Pancreas (tissue), 10 donors: ENCODE measurements around the gene AIF1. TPM values are rescaled to one million over a fixed set of nuclear protein-coding genes. Genes with fewer than 3 reads are reported as not detected.

ENCODE experiments used
- ATAC-seq, 4 donors: fragments of 200-7000 bp; cut with Tn5 transposase; one replicate each; pipeline versions ENCODE4 v1.8.0 to v1.9.1; 2020; ENCODE audit warnings: mild to moderate bottlenecking in 4 of 4, moderate library complexity in 4 of 4
- DNase-seq, 6 donors: peaks; one replicate each; pipeline ENCODE4 v3.0.0-alpha.2; 2020
- FAIRE-seq: peaks from 2 replicates; lab custom pipeline; 2012; peaks lifted over from hg19 to GRCh38; lab: Jason Lieb, UNC
- H3K27ac ChIP-seq, 4 donors: fragments of 200-600 bp; sonication (generic); 1 replicate in 3 of 4; 2 replicates in 1 of 4; pipeline versions ENCODE4 v1.5.0 to v1.8.0; 2020
- H3K27me3 ChIP-seq, 4 donors: fragments of 200-600 bp; one replicate each; pipeline ENCODE4 v1.8.0; 2021
- H3K36me3 ChIP-seq, 3 donors: fragments of 200-600 bp; sonication (generic) in 1 of 3; one replicate each; pipeline versions ENCODE4 v1.5.0 to v1.8.0; 2020 to 2021
- H3K4me1 ChIP-seq, 3 donors: fragments of 200-600 bp; one replicate each; pipeline ENCODE4 v1.8.0; 2021
- H3K4me3 ChIP-seq, 4 donors: fragments of 200-600 bp; sonication (generic) in 2 of 4; one replicate each; pipeline versions ENCODE4 v1.5.0 to v1.8.0; 2020 to 2021
- H3K9me3 ChIP-seq, 4 donors: fragments of 200-600 bp; one replicate each; pipeline ENCODE4 v1.8.0; 2021
- CTCF ChIP-seq, 4 donors: fragments of 200-600 bp; sonication (generic) in 3 of 4; IDR thresholded peaks; one replicate each; pipeline versions ENCODE4 v1.5.0 to v1.8.0; 2021; ENCODE audit warnings: antibody characterized with exemption in 4 of 4
- WGBS, 2 donors: extraction: QIAGEN DNeasy Blood & Tissue Kit; methylation state at CpG; one replicate each; pipeline ENCODE4 v1.1.7; 2013; 5-methylcytosine and 5-hydroxymethylcytosine counted together
- intact Hi-C, 3 donors: fragments of 100-400 bp; cut with DNase I; formaldehyde crosslinking; loops; one replicate each; pipeline versions ENCODE4 v1.11.1 to v1.14.2; 2022
- polyA plus RNA-seq, 2 donors: library from polyadenylated mRNA; stranded (reverse); fragments of 200-250 nt; gene quantifications; one replicate each; pipeline ENCODE4 v1.2.3, GENCODE V29; 2013
- total RNA-seq, 6 donors: library from RNA; stranded (reverse); fragmentation: NEBNext Ultra II Directional in 4 of 6; extraction: Animal tissue kit (Norgen Biotek cat#: 25700) in 4 of 6; gene quantifications; one replicate each; pipeline versions ENCODE4 v1.2.1 to v1.2.4, GENCODE V29; 2021 to 2023
- donor health status: healthy with polysubstance abuse.
- donor health status: DM: no; HTN: no; CAD: no; lungs with moderate emphysema.
- donor health status: DM: no; HTN: no; CAD: no.
- donor health status: control.
- donor health status: control.
- donor health status: Bipolar disorder and iron deficiency.
- donor health status: DM: yes; HTN: yes; CAD: no.
- donor health status: DM: no; HTN: no; CAD: no.
- donor health status: DM: no; HTN: no; CAD: no.
- donor health status: DM: yes; HTN: yes; CAD: no.

AIF1 gene
- total and polyA plus RNA-seq, 8 donors, result 1.1 to 18.6 (median 11.8) TPM

GRCh38 chr6:31634969-31635575 lies 20.0 kb downstream of the AIF1 start:
- H3K27ac ChIP-seq, result no peak overlapping the region
- no peak for TF ChIP-seq CTCF (IDR thresholded peaks at IDR 0.05)
- H3K4me1 ChIP-seq, result no peaks in the 10 kb centered on the region
- FAIRE-seq (no peak), DNase-seq (no peak), ATAC-seq (no peak)
- no peaks in the 10 kb centered on the region for H3K9me3 ChIP-seq
- H3K27me3 ChIP-seq, result no peaks in the 10 kb centered on the region
- H3K36me3 ChIP-seq, result peaks cover 6 to 77% (median 49%) of the 10 kb centered on the region in 3 donors
- no peak overlapping the region for H3K4me3 ChIP-seq
- 82 to 87% methylated on average over 11 of the region's 11 CpGs for WGBS, 2 donors
- intact Hi-C loops, result no loop called here

GRCh38 chr6:31636698-31637596 lies 21.9 kb downstream of the AIF1 start:
- Histone ChIP-seq H3K9me3 (no peaks in the 10 kb centered on the region), H3K4me3 (no peak overlapping the region), H3K27me3 (no peaks in the 10 kb centered on the region), H3K36me3 (peaks cover 11 to 77% (median 47%) of the 10 kb centered on the region in 3 donors), H3K27ac (no peak overlapping the region), H3K4me1 (no peaks in the 10 kb centered on the region)
- intact Hi-C loops, result no loop called here
- TF ChIP-seq CTCF (IDR thresholded peaks at IDR 0.05), result no peak
- 85 to 86% methylated on average over 27 of the region's 27 CpGs for WGBS, 2 donors
- DNase-seq (no peak), FAIRE-seq (no peak), ATAC-seq (peak in 1 of 4 donors; percentile 7)

GRCh38 chr6:31639043-31639442 lies 24.0 kb downstream of the AIF1 start:
- peaks cover 14 to 94% (median 57%) of the 10 kb centered on the region in 3 donors for H3K36me3 ChIP-seq

GRCh38 chr6:31639449-31639861 lies 24.4 kb downstream of the AIF1 start:
- H3K36me3 ChIP-seq, result peaks cover 16 to 94% (median 58%) of the 10 kb centered on the region in 3 donors
- no peak overlapping the region for H3K4me3 ChIP-seq
- H3K27ac ChIP-seq, result no peak overlapping the region
- ATAC-seq (no peak), FAIRE-seq (no peak), DNase-seq (no peak)
- H3K27me3 ChIP-seq, result no peaks in the 10 kb centered on the region
- H3K9me3 ChIP-seq, result no peaks in the 10 kb centered on the region
- TF ChIP-seq CTCF (IDR thresholded peaks at IDR 0.05), result no peak
- no peaks in the 10 kb centered on the region for H3K4me1 ChIP-seq
- intact Hi-C loops, result no loop called here
- 83 to 87% methylated on average over 10 of the region's 10 CpGs for WGBS, 2 donors

More at GRCh38 chr6:31639043-31639442, 24.0 kb downstream of the AIF1 start:
- H3K4me1 ChIP-seq, result no peaks in the 10 kb centered on the region
- intact Hi-C loops, result no loop called here
- no peak overlapping the region for H3K27ac ChIP-seq
- no peak for TF ChIP-seq CTCF (IDR thresholded peaks at IDR 0.05)
- H3K4me3 ChIP-seq, result no peak overlapping the region
- no peak for FAIRE-seq
- H3K27me3 ChIP-seq, result no peaks in the 10 kb centered on the region
- 72 to 81% methylated on average over 9 of the region's 9 CpGs for WGBS, 2 donors
- peak in 1 of 4 donors; percentile 6 for ATAC-seq
- DNase-seq, result no peak
- H3K9me3 ChIP-seq, result no peaks in the 10 kb centered on the region
